ENCODE results near the gene NPFFR2. TPM values are rescaled to one million over a fixed set of nuclear protein-coding genes. Genes with fewer than 3 reads are reported as not detected.

Gene NPFFR2
- total RNA-seq, 1 donor from 2014 or later, result 0.26 TPM

DNA sequence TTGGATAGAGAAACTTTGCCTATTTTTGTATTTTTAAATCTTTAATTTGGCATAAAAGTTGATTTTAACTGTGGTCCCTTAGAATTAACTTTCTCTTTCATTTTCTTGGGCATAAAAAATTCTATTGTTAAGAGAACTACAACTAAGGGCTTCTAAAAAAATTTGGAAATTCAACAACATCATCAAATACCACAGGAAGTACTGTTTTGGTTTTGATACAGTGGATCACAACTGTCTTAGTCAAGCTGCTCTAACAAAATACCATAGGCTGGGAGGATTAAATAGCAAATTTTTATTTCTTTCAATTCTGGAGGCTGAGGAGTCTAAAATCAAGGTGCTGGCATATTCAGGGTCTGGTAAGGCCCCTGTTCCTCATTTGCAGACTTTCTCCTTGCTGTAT is 19.9 kb upstream of the NPFFR2 start:
- Histone ChIP-seq H3K36me3 (ENCODE audit: control insufficient read depth, insufficient read depth, low read length) (no peaks in the 10 kb centered on the region), H3K27me3 (ENCODE audit: control insufficient read depth, insufficient read depth, low read length) (no peaks in the 10 kb centered on the region), H3K4me3 (ENCODE audit: low read depth, low read length) (no peak overlapping the region)
- no peak for FAIRE-seq
- no peak for DNase-seq (ENCODE audit: low read depth)
- no peak for TF ChIP-seq CTCF (IDR thresholded peaks at IDR 0.05; ENCODE audit: insufficient read depth, low read length, severe bottlenecking)

DNA sequence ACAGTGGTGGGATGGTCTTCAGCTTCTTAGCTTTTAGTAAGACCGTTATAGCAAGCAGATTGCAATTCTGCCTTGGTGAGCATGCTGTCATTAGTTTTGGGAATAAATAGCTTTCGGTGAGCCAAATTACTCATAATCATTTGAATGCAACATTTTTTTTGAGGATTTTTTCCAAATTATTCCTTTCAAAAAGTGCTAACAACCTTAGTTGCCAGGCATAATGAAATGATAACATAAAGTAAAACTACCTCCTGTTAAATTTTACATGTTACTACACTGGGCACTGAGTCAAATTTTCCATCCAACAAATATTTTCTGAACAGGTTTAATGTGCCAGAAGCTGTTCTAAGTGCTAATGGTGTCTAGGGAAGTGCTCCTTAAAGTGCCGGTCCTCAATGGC is 15.8 kb upstream of the NPFFR2 start:
- FAIRE-seq, result no peak
- no peak for TF ChIP-seq CTCF (IDR thresholded peaks at IDR 0.05; ENCODE audit: insufficient read depth, low read length, severe bottlenecking)
- Histone ChIP-seq H3K27me3 (ENCODE audit: control insufficient read depth, insufficient read depth, low read length) (no peaks in the 10 kb centered on the region), H3K4me3 (ENCODE audit: low read depth, low read length) (no peak overlapping the region), H3K36me3 (ENCODE audit: control insufficient read depth, insufficient read depth, low read length) (no peaks in the 10 kb centered on the region)
- DNase-seq (ENCODE audit: low read depth), result no peak

GRCh38 chr4:72019688-72020087 is 12.1 kb upstream of the NPFFR2 start:
- no peak for TF ChIP-seq CTCF (IDR thresholded peaks at IDR 0.05; ENCODE audit: insufficient read depth, low read length, severe bottlenecking)
- no peaks in the 10 kb centered on the region for H3K36me3 ChIP-seq (ENCODE audit: control insufficient read depth, insufficient read depth, low read length)
- no peak overlapping the region for H3K4me3 ChIP-seq (ENCODE audit: low read depth, low read length)
- no peak for DNase-seq (ENCODE audit: low read depth)
- no peak for FAIRE-seq
- H3K27me3 ChIP-seq (ENCODE audit: control insufficient read depth, insufficient read depth, low read length), result no peaks in the 10 kb centered on the region

DNA sequence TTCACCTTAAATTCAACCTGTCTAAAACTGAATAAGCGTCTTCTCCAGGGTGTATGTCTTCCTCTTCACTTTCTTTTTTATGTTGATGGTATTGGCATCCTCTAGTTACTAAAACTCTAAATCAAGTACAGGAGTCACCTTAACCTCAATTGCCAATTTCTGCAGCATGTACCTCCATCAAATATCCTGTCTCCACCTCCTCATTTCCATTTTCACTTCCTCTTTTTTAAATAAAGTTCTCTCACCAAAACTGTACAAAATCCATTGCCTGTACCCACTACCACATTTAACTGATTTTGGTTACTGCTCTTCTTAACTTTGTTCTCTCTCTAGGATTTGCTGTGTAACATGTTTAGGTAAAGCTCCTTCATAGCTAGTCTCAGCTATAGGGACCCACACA is 9.2 kb upstream of the NPFFR2 start:
- no peak for TF ChIP-seq CTCF (IDR thresholded peaks at IDR 0.05; ENCODE audit: insufficient read depth, low read length, severe bottlenecking)
- FAIRE-seq, result no peak
- Histone ChIP-seq H3K27me3 (ENCODE audit: control insufficient read depth, insufficient read depth, low read length) (no peaks in the 10 kb centered on the region), H3K4me3 (ENCODE audit: low read depth, low read length) (no peak overlapping the region), H3K36me3 (ENCODE audit: control insufficient read depth, insufficient read depth, low read length) (no peaks in the 10 kb centered on the region)
- no peak for DNase-seq (ENCODE audit: low read depth)

GRCh38 chr4:72055566-72055965 is 23.8 kb downstream of the NPFFR2 start:
- no peak for FAIRE-seq
- DNase-seq (ENCODE audit: low read depth), result peak; percentile 13

More at GRCh38 chr4:72055566-72055965, 23.8 kb downstream of the NPFFR2 start:
- TF ChIP-seq CTCF (IDR thresholded peaks at IDR 0.05; ENCODE audit: insufficient read depth, low read length, severe bottlenecking), result no peak
- no peaks in the 10 kb centered on the region for H3K27me3 ChIP-seq (ENCODE audit: control insufficient read depth, insufficient read depth, low read length)
- H3K36me3 ChIP-seq (ENCODE audit: control insufficient read depth, insufficient read depth, low read length), result no peaks in the 10 kb centered on the region
- H3K4me3 ChIP-seq (ENCODE audit: low read depth, low read length), result no peak overlapping the region

Data from bronchial epithelial cell (primary cell).